HPDE6-E6E7 (cell line): ENCODE measurements around the gene LPO.

ENCODE experiments used
- DNase-seq: peaks from one replicate; pipeline ENCODE4 v3.0.0; 2011; ENCODE audit warnings: missing footprints; ENCODE audit errors: extremely low spot score

LPO gene

DNA sequence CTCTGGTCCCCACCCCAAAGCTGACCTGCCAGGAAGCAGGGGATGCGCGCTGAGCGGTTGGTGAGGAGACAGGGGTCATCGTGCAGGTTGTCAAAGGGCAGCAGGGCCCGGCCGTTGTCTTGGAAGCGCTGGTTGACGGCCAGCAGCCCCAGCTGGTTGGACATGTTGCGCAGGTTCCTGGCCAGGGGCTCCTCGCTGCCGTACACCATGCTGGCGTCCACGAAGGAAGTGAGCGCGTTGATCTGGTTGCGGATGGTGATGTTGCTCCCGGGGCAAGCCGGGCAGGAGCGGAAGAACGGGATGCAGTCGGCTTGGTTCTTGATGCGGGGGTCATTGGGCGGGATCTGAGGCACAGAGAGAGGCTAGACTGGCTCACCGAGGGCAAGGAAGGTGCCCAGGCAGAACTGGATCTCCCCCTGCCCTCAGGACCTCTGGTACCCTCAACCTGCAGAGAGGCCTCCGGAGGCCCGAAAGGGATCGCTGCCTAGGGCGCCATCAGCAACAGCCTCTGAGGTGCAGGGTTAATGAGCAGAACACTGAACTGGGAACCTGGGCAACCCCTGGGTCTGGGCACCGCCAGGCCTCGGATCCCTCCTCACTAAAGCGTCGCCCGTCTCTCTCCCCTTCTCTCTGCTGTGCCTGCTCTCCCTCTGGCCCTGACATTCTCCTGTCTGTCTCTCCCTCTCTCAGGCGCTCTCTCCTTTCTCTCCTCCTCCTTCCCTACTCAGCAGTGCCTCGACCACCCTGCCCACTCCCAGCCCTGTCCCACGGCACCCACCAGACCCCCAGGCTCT, 39.6 kb downstream of the LPO start:
- no peak for DNase-seq

DNA sequence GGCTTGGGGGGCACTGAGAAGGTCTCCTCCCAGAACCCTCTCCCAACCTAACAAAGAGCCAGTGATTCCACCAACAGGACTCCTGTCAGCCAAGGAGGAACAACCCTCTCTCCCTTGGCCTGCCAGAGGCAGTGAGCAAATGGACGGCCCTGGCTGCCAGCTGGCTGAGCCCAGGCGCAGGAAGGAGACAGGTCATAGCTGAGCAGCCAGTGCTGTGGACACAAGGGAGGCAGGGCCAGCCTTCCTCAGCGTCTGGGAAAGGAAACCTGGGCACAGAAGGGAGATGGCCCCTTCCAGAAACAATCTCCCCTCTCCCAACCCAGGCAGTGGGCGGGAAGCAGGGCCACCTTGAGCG, 40.3 kb downstream of the LPO start:
- no peak for DNase-seq

DNA sequence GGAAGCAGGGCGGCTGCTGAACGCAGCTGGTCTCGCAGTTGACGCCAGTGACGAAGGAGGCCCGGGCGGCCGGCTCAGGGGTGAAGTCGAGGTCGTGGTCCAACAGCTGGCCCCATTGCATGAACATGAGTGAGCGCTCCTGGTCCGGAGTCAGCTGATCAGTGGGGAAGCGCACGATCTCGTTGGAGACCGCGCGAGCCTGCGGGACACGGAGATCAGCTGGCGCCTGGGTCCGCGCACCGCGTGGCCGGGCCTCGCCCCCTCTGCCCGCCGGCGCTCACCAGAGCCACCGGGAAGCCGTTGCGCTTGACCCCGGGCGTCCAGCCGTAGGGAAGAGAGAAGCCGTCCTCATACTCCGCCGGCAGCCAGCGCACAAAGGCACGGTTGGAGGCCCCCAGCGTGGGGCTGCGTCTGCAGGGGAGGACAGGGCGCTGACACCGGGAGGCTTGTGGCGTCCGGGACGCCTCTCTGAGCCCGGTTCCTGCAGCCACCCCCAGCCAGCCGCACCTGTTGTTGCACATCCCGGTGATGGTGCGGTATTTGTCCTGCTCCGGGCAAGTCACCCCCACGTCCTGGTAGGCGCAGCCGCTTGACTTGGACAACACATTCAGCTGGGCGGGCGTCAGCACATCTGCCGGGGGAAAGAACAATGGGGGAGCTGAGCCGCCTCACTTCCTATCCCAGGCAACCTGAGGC, 40.8 kb downstream of the LPO start:
- no peak for DNase-seq

DNA sequence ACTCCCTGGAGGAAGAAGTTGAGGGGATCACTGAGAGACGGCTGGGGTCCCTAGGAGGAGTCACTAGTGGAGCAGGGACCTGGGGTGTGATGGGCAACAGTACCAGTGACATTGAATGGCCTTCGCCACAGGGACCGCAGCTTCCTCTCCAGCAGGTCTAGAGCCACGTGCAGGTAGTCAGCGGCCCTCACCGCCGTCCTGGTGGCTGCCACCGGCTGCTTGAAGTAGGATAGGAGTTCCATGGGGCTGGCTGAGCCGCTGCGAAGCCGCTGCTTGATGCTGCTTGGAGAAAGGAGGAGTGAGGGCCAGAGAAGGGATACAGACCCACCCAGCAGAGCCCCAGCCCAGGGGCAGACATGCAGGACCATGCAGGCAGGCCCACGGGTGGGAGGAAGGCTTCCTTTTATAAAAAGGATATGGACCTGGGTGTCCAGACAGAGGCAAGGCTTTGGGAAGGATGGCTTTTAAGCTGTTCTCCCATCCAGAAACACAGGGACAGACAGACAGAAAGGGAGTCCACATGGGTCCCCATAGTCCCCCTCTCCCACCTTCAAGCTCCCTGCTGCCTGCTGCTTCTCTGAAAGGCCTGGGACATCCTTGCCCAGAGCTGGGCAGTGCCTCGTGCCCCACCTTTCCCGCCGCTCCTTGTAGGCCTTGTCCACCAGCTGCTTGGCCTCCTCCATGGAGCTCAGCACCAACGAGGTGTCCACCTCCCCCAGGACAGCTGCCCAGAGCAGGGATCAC, 41.5 kb downstream of the LPO start:
- no peak for DNase-seq

DNA sequence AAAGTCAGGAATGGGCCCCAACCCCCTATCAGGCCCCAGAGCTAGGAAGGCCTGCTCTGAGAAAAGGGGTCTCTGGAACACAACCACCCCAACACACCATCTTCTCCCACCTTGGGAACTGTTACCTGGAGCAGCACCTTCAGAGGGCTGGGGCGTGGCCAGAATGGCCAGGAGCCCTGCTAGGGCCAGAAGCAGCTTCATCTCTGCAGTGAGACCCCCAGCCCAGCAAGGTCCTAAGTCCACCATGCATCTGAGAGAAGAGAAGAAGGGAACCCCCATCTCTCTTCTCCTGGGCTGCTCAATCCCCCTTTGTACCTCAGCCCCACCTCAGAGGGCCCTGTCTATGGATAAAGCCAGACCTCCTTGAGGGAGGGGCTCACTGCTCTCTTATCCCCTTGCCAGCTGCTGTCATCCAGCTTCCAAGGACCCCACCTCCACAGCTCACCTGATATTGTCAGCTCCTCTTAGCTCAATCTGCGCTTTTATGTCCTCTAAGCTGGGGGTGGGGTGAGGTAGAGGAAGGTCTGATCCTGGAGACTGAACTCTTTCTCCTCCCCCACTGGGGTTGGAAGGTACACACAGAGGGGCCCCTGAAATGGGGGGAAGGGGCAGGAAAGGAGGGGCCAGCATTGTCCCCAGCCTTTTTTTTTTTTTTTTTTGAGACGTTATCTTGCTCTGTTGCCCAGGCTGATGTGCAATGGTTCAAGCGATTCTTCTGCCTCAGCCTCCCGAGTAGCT, 42.3 kb downstream of the LPO start, which contains the start of gene MPO:
MPO (minus strand) TSS at position 456 of the 738 bp plus-strand sequence; CDS start at position 279, 177 bp downstream.
- DNase-seq, result no peak

DNA sequence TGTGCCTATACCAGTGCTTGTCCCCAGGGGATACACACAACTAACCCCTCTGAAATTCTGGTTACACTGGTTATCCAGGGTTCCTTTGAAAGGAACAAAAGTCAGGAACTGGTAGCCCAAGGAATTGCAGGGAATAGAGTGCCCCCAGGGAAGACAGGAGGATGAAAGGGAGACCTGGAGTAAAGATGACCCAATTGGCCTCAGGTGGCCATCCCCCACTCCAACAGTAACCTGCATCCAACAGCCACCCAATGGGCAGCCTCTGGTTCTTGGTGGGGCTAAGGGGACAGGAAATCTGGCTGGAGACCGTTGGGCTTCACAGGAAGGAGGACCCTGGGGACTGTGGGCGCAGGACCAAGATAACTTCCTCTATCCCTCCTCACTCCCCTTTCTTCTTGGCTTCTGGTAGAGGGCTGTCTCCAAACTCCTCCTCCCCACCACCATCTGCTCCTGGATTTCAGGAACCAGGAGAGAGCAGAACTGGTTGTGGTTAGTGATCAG, 43.2 kb downstream of the LPO start:
- DNase-seq, result no peak

DNA sequence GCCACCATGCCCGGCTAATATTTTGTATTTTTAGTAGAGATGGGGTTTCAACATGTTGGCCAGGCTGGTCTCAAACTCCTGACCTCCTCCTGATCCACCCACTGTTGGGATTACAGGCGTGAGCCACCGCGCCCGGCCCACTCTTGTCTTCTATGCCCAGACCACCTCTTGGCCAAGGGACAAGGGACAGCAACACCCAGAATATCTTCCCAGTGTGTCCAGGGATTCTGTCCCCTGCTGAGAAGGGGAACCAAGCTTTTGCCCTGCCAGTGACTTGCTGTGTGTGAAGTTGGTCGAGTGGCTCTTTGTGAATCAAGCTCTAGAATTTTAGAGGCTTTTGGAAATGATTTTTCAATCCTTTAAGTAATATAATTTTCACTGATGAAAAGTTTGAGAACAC, 44.1 kb downstream of the LPO start:
- no peak for DNase-seq

DNA sequence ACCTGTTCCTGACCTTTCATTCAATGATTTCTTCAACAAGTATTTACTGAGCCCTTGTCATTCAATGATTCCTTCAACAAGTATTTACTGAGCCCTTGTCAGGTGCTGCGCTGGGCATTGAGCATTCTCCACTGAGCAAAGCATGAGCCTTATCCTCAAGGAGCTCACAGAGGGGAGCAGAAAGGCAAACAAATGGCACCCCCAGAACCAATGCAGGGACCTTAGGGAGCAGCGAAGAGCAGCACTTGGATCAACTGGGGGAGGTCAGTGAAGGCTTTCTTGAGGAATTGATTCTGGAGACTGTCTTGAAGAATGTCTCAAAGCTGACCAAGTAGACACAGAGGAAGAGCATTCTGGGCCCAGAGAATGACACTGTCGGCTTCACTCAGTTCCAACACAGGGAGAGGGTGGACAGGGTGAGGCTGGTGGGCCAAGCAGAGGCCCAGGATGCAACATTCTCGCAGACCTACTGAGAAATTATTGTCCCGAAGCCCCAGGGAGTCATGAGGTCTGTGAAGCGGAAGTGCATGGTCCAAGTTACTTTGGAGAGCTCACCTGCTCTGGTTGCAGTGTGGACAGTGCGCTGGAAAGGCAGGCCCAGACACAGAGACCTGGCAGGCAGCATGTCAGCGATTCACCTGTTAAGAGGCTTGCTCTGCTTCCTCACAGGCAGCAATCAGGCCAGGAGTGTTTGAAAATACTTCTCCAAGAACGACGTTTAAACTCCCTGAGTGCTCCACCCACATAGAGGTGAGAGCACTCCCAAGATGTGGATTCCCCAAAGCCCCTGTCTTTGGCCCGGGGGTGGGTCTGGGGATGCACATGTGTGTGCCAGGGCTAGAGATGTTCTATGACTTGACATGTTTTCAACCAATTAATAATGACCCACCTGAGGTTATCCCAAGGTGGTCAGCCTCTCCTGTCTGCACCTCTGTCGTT, 45.6 kb downstream of the LPO start:
- no peak for DNase-seq

DNA sequence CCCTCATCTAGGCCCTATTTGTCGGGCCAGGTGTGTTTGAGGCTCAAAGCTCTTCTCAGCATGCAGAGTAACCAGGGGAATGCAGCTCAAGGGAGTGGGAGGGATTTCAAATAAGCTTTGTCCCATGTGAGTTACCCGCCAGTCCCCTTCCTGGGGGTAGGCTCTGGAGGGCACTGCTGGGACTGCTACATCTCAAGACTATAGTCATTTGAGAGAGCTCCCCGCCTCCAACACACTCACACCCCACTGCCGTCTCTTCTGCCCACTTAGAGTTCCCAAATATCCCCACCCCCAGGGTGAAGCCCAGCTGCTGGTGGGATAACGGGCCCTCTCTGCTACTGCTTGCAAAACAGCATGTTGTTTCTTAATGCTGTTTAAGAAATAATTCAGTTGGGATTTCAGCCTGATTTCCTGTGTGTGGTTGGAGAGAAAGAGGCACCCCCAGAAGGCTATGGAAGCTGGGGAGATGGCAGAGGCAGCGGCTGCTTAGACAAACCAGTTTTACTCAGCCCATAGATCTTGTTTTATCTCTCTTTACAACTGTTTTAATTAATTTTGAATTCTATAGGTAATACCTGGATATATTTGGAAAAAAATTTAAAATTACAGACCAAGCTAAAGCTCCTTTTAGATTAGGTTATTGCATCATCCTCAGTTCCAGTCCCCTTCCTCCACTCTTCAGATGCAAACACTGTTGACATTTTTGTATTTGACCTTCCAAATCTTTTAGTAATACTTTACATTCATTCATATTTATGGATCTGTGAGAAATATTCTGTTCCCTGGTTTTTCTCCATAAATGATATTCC, 46.4 kb downstream of the LPO start:
- no peak for DNase-seq

DNA sequence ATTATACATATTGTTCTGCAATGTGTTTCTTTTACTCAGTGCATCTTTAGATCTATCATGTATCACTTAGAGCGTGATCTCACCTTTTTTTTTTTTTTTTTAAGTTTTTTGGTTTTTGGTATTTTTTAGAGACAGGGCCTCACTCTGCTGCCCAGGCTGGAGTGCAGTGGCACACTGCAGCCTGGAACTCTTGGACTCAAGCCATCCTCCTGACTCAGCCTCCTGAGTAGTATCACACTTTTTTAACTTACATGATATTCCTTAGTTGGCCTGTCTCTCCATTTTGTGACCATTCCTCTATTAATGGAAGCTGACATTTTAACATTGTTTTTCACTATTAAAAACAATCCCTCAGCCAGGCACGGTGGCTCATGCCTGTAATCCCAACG, 47.0 kb downstream of the LPO start:
- DNase-seq, result no peak

DNA sequence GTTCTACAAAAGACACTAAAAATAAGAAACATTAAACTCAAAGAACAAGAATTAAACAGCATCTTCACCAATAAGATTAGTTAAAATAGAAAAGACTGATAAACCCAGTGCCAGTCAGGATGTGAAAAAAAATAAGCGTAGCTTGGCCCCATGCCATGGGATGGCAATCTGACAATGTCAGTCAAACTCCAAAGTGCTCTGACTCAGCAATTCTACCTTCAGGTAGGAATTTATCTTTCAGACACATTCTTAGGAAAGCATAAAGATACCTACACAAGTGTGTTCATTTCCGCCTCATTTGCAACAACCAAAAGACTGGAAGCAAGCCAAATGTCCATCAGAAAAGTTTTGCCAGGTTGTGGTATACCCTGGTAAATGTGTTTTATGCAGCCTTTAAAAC, 51.5 kb downstream of the LPO start:
- no peak for DNase-seq

DNA sequence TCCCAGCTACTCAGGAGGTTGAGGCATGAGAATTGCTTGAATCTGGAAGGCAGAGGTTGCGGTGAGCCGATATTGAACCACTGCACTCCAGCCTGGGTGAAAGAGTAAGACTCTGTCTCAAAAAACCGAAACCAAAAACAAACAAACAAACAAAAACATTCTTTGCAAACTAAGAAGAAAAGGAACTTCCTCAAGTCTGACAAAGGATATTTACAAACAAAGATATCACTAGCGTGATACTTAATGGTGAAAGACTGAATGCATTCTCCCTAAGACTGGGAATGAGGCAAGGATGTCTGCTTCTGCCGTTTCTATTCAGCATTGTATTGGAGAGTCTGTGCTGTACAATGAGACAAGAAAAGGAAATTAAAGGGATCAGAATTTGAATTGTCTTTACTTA, 52.9 kb downstream of the LPO start:
- no peak for DNase-seq

DNA sequence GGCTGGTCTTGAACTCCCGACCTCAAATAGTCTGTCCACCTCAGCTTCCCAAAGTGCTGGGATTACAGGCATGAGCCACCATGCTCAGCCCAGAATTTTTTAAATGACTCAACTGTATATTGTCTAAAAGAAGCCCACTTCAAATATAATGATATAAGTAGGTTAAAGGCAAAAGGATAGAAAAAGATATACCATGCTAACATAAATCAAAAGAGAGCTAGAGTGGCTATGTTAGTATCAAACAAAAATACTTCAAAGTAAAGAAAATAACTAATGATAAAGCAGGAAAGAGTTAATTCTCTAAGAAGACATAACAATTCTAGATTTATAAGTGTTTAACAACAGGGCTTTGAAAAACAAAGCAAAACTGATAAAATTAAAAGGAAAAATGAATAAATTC, 55.6 kb downstream of the LPO start:
- no peak for DNase-seq

DNA sequence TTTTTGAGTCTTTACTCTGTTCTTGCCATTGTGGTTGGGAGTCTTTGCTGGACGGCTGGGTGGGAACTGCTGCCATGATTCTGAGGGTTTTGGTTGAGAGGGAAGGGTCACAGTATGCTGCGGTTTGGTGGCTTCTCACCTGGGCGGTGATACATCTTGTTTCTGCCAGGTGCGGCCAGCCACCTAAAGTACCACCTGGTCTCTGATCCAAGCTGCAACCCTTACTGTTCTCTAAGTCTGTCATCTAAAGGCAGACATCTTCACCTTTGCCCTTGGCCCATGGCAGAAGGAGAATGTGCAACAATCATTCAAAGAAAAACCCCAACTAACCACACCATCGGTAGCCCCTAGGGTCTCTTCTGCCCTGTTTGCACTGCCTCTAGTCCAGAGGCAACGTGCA, 62.0 kb downstream of the LPO start:
- no peak for DNase-seq

DNA sequence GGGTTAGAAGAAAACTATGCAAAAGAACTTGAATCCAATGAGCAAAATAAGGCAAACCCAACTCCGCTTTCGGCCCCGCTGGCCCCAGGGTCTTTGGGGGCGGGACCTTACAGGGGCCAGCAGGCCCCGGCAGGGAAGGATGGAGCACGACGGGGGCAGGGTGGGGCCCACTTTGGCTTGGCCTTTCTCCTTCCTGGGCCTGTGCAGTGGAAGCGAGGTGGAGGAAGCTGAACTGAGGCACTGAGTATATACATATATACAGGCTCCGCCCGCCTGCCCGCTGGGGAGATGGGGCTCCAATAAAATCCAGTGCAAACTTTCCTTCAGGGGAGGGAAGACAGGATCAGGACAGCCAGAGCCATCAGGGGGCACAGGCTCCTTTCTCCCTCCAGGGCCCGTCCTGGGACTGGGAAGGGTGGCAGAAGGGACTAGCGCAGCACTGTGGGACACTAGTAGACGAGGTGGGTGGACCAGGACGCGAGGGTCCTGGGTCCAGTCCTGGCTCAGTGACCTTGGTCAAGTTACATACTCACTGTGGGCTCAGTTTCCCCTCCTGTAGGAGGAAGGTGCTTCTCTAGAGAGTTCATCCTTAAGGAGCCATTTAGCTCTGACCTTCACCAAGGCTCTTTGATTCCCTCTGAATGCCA, 63.2 kb downstream of the LPO start:
- no peak for DNase-seq

DNA sequence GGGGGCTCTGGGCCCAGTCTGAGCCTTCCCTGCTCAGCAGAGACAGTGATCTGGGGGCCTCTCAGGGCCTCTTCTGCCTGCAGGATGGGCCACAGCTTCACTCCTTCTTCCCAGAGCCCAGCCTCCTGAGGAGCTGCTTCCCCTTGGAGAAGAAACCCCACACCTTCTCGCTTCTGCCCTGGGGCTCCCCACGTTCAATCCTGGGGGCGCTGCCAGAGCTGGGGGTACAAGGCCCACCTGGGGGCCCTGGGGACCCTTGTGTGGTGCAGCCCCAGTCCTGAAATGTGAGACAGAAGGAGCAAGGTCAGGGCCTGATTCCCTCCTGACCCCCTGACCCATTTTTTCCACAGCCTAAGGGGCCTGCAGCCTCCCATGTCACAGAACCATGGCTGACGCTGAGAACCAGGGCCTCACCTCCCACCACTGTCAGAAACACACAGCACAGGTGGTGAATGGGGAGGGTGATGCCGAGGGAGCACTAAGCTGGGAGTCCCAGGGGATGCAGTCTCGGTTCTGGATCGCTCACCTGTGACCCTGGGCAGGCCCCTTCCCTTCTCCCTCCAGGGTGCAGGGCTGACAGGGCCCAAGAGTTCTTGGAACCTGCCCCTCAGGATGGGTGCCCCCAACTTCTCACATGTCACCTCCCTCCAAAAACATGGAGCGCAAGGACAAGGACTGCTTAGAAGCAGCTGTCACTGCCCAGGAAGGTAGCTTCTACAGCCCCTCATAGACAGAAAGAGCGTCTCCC, 64.0 kb downstream of the LPO start:
- DNase-seq, result no peak

DNA sequence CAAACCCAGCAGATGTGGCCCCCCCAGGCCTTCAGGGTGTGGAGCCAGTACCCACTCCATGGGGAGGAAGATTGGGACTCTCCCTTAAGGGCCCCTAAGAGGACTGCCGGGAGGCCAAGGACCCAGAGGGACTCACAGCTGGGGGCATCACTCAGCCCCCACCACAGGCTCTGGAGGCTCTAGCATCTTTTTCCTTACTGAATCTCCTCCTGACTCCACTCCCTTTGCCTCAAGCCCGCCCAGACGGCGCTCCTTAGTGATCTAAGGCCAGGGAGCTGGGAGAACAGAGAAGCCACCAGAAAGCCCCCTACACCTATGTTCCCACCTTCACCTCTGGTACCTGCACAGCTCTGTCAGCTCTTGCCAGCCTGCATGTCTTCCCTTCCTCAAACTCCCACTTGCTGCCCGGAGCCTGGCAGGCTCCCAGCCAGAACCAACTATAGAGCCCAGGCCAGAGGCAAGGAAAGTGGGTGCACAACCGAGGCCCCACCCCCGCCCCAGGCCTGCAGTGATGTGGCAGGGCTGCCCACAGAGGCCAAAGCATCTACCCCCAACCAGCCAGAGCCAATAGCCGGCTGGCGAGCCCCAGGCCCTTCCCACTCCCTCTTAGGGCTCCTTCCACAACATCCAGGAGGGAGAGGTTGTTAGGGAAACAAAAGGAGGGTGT, 64.7 kb downstream of the LPO start:
- DNase-seq, result no peak
